ENCODE results near the gene GRIN3B.
A peak's percentile ranks its signal among the peaks of the same experiment; 100 is the strongest.
"Not testable (repeated sequence)": the region's sequence is repeated elsewhere in the genome, so short reads cannot be mapped to it uniquely, and the experiment has no call there.

Gene GRIN3B

DNA sequence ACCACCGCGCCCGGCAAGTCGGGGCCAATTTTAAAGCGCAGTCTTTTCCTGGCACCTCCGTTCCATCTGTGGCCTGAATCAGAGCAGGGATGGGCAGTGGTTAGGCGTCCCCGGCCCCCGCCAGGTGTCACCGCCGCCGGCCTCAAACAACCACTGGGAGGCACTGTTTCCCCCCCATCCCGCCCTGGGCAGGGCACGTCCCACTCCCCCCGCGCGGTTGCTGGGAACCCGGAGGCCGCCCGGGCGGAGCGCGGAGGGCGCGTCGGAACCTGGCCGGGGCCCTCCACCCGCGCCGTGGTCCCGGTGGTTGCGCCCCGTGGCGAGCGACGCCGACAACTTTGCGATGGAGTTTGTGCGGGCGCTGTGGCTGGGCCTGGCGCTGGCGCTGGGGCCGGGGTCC is at the start of gene GRIN3B:
Gene GRIN3B, plus strand, starts transcription at position 325 of the 400 bp plus-strand sequence. Its CDS starts 19 bp downstream, at position 344.
- Histone ChIP-seq H3K4me1 (ENCODE audit: control insufficient read depth, insufficient read depth, low read length) (peaks cover 9% of the 10 kb centered on the region), H3K27ac (ENCODE audit: low read depth, low read length) (no peak within 1 kb of the TSS), H3K36me3 (ENCODE audit: control insufficient read depth, insufficient read depth, low read length) (no peaks in the 10 kb centered on the region; the same call in 1 of the 2 replicates), H3K27me3 (ENCODE audit: control insufficient read depth, insufficient read depth, low read length) (peaks cover 68% of the 10 kb centered on the region), H3K9ac (ENCODE audit: low read length) (no peak within 1 kb of the TSS), H3K4me3 (ENCODE audit: low read depth, low read length) (peak within 1 kb of the TSS; percentile 67), H3K9me3 (ENCODE audit: control insufficient read depth, insufficient read depth, low read depth, low read length) (no peaks in the 10 kb centered on the region)

DNA sequence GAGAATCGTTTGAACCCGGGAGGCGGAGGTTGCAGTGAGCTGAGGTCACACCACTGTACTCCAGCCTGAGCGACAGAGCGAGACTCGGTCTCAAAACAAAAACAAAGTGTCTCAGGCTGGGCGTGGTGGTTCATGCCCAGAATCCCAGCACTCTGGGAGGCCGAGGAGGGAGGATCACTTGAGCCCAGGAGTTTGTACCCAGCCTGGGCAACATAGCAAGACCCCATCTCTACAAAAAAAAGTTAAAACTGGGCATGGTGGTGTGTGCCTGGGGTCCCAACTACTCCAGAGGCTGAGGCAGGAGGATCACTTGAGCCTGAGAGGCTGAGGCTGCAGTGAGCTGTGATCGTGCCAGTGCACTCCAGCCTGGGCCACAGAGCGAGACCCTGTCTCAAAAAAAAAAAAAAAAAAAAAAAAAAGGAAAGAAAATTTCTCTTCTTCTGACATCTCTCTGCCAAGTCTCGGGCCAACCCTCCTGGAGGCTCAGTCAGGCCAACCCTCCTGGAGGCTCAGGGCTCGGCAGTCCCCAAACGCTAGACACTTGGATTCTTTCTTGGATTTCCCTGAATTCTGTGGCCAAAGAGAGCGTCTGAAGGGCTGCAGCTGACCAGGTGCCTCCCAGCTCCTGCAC is 48.1 kb upstream of the GRIN3B start:
- peak overlapping the region; percentile 68 for H3K9ac ChIP-seq (ENCODE audit: low read length)
- peaks cover 45% of the 10 kb centered on the region for H3K4me1 ChIP-seq (ENCODE audit: control insufficient read depth, insufficient read depth, low read length)
- H3K36me3 ChIP-seq (ENCODE audit: control insufficient read depth, insufficient read depth, low read length): peaks cover 13% of the 10 kb centered on the region
- H3K27ac ChIP-seq (ENCODE audit: low read depth, low read length): peak overlapping the region; percentile 96
- H3K4me3 ChIP-seq (ENCODE audit: low read depth, low read length): no peak overlapping the region; the same call in 1 of the 2 replicates
- H3K27me3 ChIP-seq (ENCODE audit: control insufficient read depth, insufficient read depth, low read length): no peaks in the 10 kb centered on the region
- H3K9me3 ChIP-seq (ENCODE audit: control insufficient read depth, insufficient read depth, low read depth, low read length): no peaks in the 10 kb centered on the region

- Histone ChIP-seq H3K36me3 (ENCODE audit: control insufficient read depth, insufficient read depth, low read length) (0 out of 2 replicates have a peak, but pooled peaks cover 7% of the 10 kb centered on the region), H3K4me1 (ENCODE audit: control insufficient read depth, insufficient read depth, low read length) (peaks cover 47% of the 10 kb centered on the region), H3K9ac (ENCODE audit: low read length) (peak overlapping the region; percentile 68), H3K27ac (ENCODE audit: low read depth, low read length) (peak overlapping the region; percentile 96), H3K27me3 (ENCODE audit: control insufficient read depth, insufficient read depth, low read length) (no peaks in the 10 kb centered on the region), H3K4me3 (ENCODE audit: low read depth, low read length) (peak overlapping the region; percentile 40; the same call in 1 of the 2 replicates), H3K9me3 (ENCODE audit: control insufficient read depth, insufficient read depth, low read depth, low read length) (no peaks in the 10 kb centered on the region)
Measured at GRCh38 chr19:952680-953444, 47.4 kb upstream of the GRIN3B start.

- Histone ChIP-seq H3K4me1 (ENCODE audit: control insufficient read depth, insufficient read depth, low read length) (peaks cover 47% of the 10 kb centered on the region), H3K4me3 (ENCODE audit: low read depth, low read length) (no peak overlapping the region; the same call in 1 of the 2 replicates), H3K9me3 (ENCODE audit: control insufficient read depth, insufficient read depth, low read depth, low read length) (no peaks in the 10 kb centered on the region), H3K36me3 (ENCODE audit: control insufficient read depth, insufficient read depth, low read length) (0 out of 2 replicates have a peak, but pooled peaks cover 2% of the 10 kb centered on the region), H3K27ac (ENCODE audit: low read depth, low read length) (peak overlapping the region; percentile 96), H3K27me3 (ENCODE audit: control insufficient read depth, insufficient read depth, low read length) (no peaks in the 10 kb centered on the region), H3K9ac (ENCODE audit: low read length) (peak overlapping the region; percentile 34)
Measured at GRCh38 chr19:953445-954271, 46.6 kb upstream of the GRIN3B start.

- Histone ChIP-seq H3K9me3 (ENCODE audit: control insufficient read depth, insufficient read depth, low read depth, low read length) (no peaks in the 10 kb centered on the region), H3K4me3 (ENCODE audit: low read depth, low read length) (no peak overlapping the region), H3K9ac (ENCODE audit: low read length) (peak overlapping the region; percentile 34), H3K27me3 (ENCODE audit: control insufficient read depth, insufficient read depth, low read length) (no peaks in the 10 kb centered on the region), H3K36me3 (ENCODE audit: control insufficient read depth, insufficient read depth, low read length) (peaks cover 7% of the 10 kb centered on the region; the same call in 1 of the 2 replicates), H3K4me1 (ENCODE audit: control insufficient read depth, insufficient read depth, low read length) (peaks cover 47% of the 10 kb centered on the region), H3K27ac (ENCODE audit: low read depth, low read length) (peak overlapping the region; percentile 88; the same call in 1 of the 2 replicates)
Measured at GRCh38 chr19:954272-954671, 45.9 kb upstream of the GRIN3B start.

DNA sequence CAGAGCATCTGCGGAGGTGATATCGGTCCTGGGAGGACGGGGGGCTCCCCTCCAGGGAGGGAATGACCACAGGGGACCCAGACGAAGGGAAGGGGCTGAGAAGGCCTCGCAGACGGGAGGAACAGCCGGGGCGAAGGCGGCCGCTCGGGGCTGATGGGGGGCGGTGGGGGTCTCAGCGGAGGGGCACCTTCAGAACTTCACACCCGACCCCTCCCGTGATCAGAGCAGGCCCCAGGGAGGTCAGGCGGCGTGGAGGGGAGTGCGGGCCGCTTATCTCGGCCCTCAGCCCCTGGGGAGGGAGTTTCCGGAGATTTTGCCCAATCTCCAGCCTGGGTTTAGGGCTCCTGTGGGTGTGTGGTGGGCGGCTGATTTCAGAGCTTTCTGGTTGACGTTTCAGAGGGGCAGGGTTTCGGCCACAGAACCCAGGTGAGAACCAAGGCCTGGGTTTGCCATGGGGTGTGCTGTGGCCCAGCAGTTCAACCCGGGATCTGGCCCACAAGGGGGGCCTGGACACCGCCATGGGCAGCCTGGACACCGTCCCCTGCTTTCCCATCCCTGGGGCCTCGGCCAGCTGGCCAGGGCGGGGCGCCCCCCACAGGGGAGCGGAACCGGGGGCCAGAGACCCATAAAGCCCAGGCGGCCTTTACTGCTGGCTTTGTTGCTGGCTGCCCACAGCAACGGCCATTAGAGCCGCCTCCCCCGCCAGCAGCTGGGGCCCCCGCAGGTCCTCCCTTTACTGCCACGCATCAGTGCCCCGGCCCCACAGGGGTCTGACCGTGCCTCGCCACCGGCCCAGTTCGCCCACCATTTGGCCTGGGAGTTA is 45.3 kb upstream of the GRIN3B start:
- peaks cover 51% of the 10 kb centered on the region for H3K4me1 ChIP-seq (ENCODE audit: control insufficient read depth, insufficient read depth, low read length)
- no peak overlapping the region for H3K4me3 ChIP-seq (ENCODE audit: low read depth, low read length)

DNA sequence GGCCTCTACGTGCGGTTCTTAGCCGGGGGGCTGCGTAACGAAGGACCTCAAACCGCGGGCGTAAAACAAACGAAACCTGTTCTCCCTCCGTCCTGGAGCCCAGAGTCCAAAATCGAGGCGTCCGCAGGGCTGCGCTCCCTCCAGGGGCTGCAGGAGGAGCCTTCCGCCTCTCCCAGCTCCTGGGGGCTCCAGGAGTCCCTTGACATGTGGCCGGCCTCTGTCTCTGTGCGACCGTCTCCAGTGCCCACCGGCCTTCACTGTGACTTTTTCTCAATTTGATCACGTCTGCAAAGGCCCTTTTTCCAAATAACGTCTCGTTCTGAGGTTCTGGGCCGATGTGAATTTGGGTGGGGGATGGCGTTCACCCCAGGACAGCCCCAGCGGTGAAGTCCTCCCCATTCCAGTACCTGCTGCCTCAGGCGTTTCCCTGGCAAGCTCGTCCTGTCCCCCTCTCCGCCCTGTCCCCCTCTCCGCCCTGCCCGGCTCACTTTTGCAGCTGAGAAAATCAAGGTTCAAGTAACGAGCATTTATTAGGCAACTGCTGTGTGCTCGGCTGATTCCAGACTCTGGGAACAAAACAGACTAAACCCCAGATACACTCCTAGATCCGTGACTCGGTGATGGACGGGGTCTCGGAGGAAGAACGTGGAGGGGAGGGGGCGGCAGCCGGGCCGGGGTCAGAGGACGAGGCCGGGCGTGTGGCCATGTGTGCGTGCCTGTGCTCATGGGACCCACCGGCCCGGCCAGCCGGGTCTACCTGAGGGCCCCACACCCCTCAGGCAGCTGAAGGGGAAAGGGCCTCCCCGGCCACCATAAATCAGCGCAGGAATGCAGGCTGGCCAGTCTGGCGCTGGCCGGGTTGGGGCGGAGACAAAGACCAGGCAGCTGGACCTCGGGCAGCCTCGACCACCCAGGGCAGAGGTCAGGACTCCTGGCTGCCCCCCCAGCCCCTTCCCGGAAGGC is 44.1 kb upstream of the GRIN3B start:
- Histone ChIP-seq H3K9ac (ENCODE audit: low read length) (peak overlapping the region; percentile 59), H3K27me3 (ENCODE audit: control insufficient read depth, insufficient read depth, low read length) (no peaks in the 10 kb centered on the region), H3K36me3 (ENCODE audit: control insufficient read depth, insufficient read depth, low read length) (peaks cover 13% of the 10 kb centered on the region; the same call in 1 of the 2 replicates), H3K9me3 (ENCODE audit: control insufficient read depth, insufficient read depth, low read depth, low read length) (no peaks in the 10 kb centered on the region), H3K27ac (ENCODE audit: low read depth, low read length) (peak overlapping the region; percentile 88), H3K4me1 (ENCODE audit: control insufficient read depth, insufficient read depth, low read length) (peaks cover 51% of the 10 kb centered on the region), H3K4me3 (ENCODE audit: low read depth, low read length) (no peak overlapping the region; the same call in 1 of the 2 replicates)

More for the DNA sequence above, 45.3 kb upstream of the GRIN3B start:
- Histone ChIP-seq H3K36me3 (ENCODE audit: control insufficient read depth, insufficient read depth, low read length) (peaks cover 8% of the 10 kb centered on the region; the same call in 1 of the 2 replicates), H3K9me3 (ENCODE audit: control insufficient read depth, insufficient read depth, low read depth, low read length) (no peaks in the 10 kb centered on the region), H3K27me3 (ENCODE audit: control insufficient read depth, insufficient read depth, low read length) (no peaks in the 10 kb centered on the region), H3K9ac (ENCODE audit: low read length) (peak overlapping the region; percentile 34), H3K27ac (ENCODE audit: low read depth, low read length) (peak overlapping the region; percentile 88; the same call in 1 of the 2 replicates)

DNA sequence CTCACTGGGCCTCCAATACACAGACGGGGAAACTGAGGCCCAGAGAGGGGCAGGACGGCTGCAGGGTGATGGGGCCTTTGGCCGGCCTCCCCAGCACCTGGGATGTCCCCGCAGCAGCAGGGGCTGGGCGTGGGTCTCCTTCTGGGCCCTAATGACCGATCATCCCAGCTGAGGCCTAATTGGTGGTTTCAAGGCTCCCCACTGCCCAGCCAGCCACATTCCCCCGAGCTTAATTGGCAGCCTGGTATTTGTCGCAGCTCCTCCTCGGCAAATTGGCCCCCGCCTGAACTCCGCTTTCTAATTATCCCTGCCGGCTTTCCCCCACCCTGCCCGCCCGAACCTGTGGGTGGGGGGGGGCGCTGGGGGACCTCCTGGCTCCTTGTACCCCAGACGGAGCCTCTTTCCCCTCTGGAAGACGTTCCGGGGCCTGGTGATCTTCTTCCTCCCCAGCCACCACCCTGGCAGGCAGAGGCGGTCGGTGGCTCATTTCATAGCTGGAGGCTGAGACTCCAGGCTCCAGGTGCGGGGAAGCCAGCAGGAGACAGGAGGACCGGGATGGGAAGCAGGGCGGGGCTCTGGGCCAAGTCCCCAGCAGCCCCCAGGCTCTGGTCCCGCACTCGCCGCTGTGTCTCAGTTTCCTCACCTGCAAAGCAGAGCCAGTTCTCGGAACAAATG is 43.3 kb upstream of the GRIN3B start:
- Histone ChIP-seq H3K27ac (ENCODE audit: low read depth, low read length) (peak overlapping the region; percentile 88), H3K4me1 (ENCODE audit: control insufficient read depth, insufficient read depth, low read length) (peaks cover 53% of the 10 kb centered on the region)

DNA sequence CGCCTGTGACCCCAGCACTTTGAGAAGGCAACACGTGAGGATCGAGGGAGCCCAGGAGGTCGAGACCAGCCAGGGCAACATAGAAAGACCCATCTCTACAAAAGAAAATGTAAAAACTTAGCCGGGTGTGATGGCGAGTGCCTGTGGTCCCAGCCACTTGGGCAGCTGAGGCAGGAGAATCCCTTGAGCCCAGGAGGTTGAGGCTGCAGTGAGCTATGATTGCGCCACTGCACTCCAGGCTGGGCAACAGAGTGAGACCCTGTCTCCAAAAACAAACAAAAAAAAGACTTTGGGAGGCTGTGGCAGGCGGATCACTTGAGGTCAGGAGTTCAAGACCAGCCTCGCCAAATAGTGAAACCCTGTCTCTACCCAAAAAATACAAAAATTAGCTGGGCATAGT is 42.6 kb upstream of the GRIN3B start:
- H3K4me3 ChIP-seq (ENCODE audit: low read depth, low read length); H3K27me3 ChIP-seq (ENCODE audit: control insufficient read depth, insufficient read depth, low read length); H3K9ac ChIP-seq (ENCODE audit: low read length); H3K9me3 ChIP-seq (ENCODE audit: control insufficient read depth, insufficient read depth, low read depth, low read length): not testable (repeated sequence)
- Histone ChIP-seq H3K36me3 (ENCODE audit: control insufficient read depth, insufficient read depth, low read length) (peaks cover 20% of the 10 kb centered on the region; the same call in 1 of the 2 replicates), H3K27ac (ENCODE audit: low read depth, low read length) (peak overlapping the region; percentile 88; the same call in 1 of the 2 replicates), H3K4me1 (ENCODE audit: control insufficient read depth, insufficient read depth, low read length) (peaks cover 52% of the 10 kb centered on the region)

More for the DNA sequence above, 43.3 kb upstream of the GRIN3B start:
- peaks cover 17% of the 10 kb centered on the region; the same call in 1 of the 2 replicates for H3K36me3 ChIP-seq (ENCODE audit: control insufficient read depth, insufficient read depth, low read length)
- H3K9ac ChIP-seq (ENCODE audit: low read length): peak overlapping the region; percentile 59
- H3K27me3 ChIP-seq (ENCODE audit: control insufficient read depth, insufficient read depth, low read length): no peaks in the 10 kb centered on the region
- H3K9me3 ChIP-seq (ENCODE audit: control insufficient read depth, insufficient read depth, low read depth, low read length): no peaks in the 10 kb centered on the region
- H3K4me3 ChIP-seq (ENCODE audit: low read depth, low read length): no peak overlapping the region; the same call in 1 of the 2 replicates

All from HUES6 (cell line).